HG02678 (cell line): ENCODE measurements around the gene KCNMA1.

Experiments used
- ATAC-seq: cut with Tn5 transposase; IDR thresholded peaks from one replicate; pipeline ENCODE4 v1.9.1; 2021; ENCODE audit warnings: mild to moderate bottlenecking, moderate library complexity; ENCODE audit not compliant: unreplicated experiment

The KCNMA1 gene

GRCh38 chr10:77383861-77384553, 253.6 kb downstream of the KCNMA1 start:
- no peak for ATAC-seq

DNA sequence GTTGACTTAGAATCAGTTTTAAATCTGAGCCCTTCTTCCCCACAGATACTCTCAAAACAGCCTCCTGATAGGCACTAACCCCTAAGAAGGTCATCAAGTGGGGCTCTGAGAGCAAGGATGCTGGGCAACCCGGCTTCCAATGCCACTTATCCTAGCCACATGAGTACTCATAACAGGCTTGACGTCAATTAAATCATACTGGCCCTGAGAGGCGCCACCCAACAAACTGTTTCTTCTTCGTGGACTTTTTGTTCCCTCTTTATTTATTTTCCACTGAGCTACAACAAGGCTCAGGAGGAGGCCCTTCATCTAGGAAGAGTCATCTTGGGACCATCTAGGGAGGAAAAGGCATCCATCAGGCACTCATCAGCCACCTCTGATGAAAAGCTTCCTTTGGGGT, 255.9 kb downstream of the KCNMA1 start:
- no peak for ATAC-seq

DNA sequence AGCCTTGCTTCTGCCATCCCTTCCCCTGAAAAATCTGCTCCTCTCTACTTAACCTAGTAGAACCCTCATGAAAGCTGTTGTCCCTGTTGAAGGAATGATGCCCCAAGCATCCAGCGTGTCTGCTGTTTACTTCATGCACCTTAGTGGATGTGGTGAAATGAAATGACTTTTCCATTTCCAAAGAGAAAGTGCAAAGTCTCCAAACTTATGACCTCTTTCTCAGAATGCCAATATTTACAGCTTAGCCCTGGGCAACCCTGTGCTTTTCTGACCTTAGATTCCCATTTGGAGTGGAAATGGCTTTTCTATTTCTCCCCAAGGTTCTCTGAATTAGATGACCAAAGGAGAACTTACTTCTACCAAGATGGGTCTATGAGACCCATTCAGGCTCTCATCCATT, 256.9 kb downstream of the KCNMA1 start:
- ATAC-seq, result no peak

GRCh38 chr10:77380191-77380590, 257.4 kb downstream of the KCNMA1 start:
- no peak for ATAC-seq

GRCh38 chr10:77378366-77379349, 258.9 kb downstream of the KCNMA1 start:
- ATAC-seq, result no peak

DNA sequence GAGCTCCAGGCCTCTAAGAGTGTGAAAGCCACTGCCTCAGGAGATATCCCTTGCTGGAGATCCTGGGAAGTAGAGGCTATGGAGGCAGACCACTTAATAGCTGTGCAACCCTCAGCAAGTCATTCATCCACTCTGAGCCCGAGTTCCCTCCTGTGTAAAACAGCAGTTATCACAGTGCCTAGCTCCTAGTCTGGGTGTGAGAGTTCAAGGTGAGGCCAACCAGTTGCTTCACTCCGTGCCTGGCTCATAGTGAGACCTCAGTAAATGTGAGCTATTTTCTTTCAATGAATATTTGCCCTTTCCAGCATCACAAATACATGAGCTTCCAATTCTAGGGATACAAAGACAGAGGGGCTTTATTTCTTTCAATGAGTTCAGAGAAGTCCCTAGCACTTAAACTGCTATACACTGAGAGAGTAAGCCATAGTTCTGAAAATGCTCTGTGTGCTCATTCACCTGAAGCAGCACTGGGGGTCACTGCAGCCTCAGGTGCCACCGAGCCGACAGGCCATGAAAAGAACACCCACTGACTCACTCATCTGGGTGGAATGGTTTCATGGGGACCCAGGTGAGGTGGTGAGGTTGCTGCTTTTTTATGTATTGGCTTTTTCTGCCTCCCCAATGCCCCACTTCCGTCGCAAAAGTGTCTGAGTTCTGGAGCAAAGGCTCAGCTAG, 259.8 kb downstream of the KCNMA1 start:
- ATAC-seq, result no peak

DNA sequence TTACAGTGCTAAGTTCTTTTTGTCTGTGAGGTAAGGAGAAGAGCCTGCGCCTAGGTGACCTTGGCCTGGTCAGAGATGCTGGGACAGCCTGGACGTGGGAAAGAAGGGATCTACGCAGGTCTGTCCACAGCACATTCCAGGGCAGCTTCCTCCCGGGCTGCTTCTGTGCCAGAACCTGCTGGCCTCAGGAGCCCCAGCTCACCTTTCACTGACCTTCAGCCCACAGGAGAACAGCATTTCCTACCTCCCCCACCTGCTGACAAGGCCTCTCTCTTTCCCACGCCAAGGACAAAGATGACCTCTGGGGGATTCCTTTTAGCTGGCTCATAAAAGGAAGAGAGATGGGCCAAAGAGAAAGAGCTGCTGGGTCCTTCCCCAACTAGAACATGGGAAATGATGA, 260.6 kb downstream of the KCNMA1 start:
- no peak for ATAC-seq

DNA sequence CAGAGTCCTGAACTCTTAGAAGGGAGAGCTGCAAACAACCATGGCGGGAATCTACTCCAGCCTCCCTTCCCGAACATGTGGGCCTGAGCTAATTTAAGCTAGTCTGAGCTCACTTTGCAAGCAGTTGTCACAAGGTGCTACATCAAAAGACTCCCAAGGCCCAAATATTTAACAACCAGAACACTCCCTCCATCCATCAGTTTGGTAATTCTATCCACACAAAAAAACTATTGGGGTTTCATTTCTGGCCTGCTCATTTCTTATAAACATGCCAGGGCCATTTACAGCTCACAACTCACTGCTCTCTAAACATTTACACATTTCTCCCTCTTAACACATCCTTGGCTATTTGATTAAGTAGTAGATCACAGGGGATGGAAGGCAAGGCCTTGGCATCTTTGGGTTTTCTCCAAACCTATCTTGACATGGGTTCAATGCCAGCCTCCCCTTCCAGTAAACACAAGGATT, 263.4 kb downstream of the KCNMA1 start:
- ATAC-seq, result no peak

- ATAC-seq, result no peak
Observed at GRCh38 chr10:77371848-77372799, 265.5 kb downstream of the KCNMA1 start.

GRCh38 chr10:77371421-77371820, 266.2 kb downstream of the KCNMA1 start:
- no peak for ATAC-seq

DNA sequence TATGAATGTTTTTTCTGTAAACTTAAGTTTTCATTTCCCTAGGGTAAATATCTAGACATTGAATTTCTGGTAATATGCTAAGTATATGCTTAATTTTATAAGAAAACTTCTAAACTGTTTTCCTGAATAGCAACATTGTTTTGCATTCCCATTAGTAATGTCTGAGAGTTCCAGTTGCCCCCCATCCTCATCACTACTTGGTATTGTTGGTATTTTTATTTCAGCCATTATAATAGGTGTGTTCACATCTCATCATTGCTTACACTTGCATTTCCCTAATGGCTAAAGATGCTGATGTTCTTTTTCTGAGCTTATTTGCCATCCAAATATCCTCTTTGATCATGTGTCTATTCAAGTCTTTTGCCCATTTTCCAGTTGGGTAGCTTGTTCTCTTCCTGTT, 269.6 kb downstream of the KCNMA1 start:
- ATAC-seq, result no peak

DNA sequence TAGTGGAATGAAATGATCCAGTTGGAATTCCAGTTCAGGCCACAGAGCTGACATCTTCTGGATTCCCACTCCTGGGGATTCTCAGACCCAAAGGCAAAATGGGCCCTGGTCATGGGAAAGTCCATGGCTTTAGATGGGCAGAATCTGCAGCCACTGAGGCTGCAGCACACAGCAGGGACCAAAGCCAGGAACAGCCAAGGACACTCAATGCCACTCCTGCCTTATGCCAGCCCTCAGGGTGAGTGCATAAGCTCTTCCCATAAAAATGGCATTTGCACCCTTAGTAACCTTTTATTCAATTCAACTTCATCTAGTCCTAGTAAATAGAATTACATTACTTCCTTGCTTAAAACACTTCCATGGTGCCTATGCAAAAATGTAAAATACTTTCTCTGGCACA, 274.4 kb downstream of the KCNMA1 start:
- ATAC-seq, result no peak

- ATAC-seq, result no peak
Observed at GRCh38 chr10:77361831-77362230, 275.8 kb downstream of the KCNMA1 start.

DNA sequence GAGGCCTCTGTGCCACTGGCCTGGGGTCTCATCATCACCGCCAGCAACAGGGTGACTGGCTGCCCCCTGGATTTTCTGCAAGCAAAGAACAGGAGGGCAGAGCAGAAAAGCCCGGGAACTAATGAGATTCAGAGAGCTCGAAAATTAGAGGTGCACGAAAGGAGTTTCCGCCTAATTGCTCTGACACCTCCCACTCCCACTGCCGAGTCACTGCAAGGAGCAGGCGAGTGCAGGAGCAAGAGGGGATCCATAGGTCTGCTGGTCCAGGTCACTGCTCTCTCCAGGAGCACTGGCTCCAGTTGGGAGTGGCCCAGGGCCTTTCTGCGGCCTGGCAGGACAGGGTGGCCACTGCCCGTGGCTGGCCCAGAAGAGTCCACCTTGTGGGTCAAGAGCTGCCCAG, 276.2 kb downstream of the KCNMA1 start:
- ATAC-seq, result no peak

DNA sequence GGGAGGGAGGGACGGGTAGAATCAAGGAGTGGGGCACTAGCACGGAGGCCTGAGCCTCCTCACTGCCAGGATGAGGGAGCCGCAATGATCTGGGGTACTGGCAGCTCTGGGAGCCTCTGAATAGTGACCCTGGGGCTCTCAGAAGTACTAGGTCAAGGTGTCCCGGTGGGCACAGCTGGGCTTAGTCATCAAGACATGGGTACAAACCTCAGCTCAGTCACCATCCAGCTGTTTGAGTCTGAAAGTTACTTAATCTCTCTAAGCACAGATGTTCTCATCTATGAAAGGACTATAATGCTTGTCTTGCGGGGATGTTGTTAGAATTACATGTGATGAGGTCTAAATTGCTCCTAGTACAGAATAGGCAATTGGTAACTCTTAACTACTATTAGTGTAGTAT, 276.8 kb downstream of the KCNMA1 start:
- no peak for ATAC-seq

DNA sequence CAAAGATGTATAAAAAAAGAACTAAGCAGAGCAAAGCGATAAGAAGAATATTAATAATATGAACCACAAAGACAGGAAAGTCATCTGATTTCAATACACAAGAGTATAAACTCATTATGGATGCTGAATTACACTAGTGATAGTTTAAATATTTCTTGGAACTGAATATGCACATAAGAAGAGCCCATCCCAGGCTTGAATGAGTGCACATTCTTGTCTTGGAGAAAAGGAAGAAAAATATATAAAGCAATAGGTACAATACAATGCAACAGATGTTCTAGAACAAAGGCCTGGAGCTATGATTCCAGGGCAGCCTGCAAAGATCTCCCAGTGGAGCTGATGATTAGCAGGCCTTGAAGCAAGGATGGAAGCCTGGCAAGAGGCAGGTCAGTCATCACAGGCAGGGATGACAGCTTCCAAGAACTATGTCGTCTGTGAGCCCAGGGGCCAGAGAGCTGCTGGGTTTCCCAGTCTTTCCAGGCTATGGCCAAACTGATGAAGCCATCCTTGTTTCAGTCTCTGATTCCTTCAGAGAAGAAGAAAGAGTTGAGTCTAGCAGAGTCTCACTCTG, 277.6 kb downstream of the KCNMA1 start:
- ATAC-seq, result no peak

DNA sequence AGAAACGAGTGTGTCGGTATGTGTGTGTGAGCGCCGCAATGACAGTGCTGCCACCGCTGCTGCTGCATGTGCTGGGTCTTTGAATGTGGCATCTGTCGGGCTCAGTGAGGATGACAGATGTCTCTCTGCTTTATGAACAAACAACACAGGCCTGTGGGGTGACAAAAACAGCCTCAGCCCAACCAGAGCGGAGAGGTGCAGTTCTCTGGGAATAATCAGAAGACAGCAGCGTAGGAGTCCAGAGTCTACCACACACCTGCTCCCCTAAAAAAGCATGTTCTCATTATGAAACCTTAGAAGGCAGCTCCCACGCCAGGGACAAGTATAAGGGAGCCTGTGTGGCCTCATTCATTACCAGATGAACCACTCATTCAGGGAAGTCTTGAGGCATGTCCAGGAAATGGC, 278.3 kb downstream of the KCNMA1 start:
- no peak for ATAC-seq

GRCh38 chr10:77358656-77359055, 279.0 kb downstream of the KCNMA1 start:
- ATAC-seq, result no peak

GRCh38 chr10:77357611-77358310, 279.8 kb downstream of the KCNMA1 start:
- no peak for ATAC-seq
